ENCODE results near the gene USP21.

The USP21 gene

DNA sequence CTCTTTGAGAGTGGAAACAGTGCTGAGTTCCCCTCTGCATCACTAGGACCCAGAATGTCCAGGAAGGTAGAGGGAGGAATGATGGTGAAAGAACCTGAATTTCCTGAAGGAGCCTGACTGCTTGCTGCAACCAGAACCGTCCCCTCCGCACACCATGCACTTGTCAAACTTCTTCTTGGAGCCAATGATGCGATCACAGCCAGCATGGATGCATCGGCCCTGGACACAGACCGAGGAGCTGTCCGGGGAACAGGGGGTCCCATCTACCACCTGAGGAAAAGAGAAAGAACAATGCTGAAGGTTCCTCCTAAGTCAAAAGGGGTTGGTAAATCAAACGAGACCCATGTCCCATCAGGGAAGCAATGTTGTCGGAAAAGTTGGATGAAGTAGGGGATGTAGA lies 32.7 kb downstream of the USP21 start:
- Histone ChIP-seq H3K36me3 (ENCODE audit: control insufficient read depth, low read length) (no peaks in the 10 kb centered on the region), H3K79me2 (ENCODE audit: control insufficient read depth, low read length) (no peaks in the 10 kb centered on the region), H3K9me2 (replicated peaks; ENCODE audit: control insufficient read depth, low read length) (no peaks in the 10 kb centered on the region), H3K9me3 (ENCODE audit: control insufficient read depth, insufficient read depth, low read length) (no peaks in the 10 kb centered on the region), H3K27me3 (ENCODE audit: control insufficient read depth, low read length) (no peaks in the 10 kb centered on the region), H3F3A (ENCODE audit: control insufficient read depth, insufficient read depth) (0 out of 2 replicates have a peak, but pooled peaks cover 6% of the 10 kb centered on the region), H4K20me1 (ENCODE audit: control insufficient read depth, insufficient read depth, low read depth, low read length) (no peaks in the 10 kb centered on the region), H3K4me3 (ENCODE audit: low read length) (no peak overlapping the region), H3K27ac (ENCODE audit: low read depth, low read length) (no peak overlapping the region), H3K4me1 (ENCODE audit: control insufficient read depth, low read length) (peaks cover 32% of the 10 kb centered on the region), H3K4me2 (ENCODE audit: low read length) (no peak overlapping the region)
- no peak for TF ChIP-seq EZH2phosphoT487 (IDR thresholded peaks at IDR 0.05; ENCODE audit: borderline replicate concordance, low read length)
- TF ChIP-seq, protein P1, sequence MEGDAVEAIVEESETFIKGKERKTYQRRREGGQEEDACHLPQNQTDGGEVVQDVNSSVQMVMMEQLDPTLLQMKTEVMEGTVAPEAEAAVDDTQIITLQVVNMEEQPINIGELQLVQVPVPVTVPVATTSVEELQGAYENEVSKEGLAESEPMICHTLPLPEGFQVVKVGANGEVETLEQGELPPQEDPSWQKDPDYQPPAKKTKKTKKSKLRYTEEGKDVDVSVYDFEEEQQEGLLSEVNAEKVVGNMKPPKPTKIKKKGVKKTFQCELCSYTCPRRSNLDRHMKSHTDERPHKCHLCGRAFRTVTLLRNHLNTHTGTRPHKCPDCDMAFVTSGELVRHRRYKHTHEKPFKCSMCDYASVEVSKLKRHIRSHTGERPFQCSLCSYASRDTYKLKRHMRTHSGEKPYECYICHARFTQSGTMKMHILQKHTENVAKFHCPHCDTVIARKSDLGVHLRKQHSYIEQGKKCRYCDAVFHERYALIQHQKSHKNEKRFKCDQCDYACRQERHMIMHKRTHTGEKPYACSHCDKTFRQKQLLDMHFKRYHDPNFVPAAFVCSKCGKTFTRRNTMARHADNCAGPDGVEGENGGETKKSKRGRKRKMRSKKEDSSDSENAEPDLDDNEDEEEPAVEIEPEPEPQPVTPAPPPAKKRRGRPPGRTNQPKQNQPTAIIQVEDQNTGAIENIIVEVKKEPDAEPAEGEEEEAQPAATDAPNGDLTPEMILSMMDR (IDR thresholded peaks at IDR 0.05; ENCODE audit: low read depth, low read length, poor library complexity, severe bottlenecking): no peak

DNA sequence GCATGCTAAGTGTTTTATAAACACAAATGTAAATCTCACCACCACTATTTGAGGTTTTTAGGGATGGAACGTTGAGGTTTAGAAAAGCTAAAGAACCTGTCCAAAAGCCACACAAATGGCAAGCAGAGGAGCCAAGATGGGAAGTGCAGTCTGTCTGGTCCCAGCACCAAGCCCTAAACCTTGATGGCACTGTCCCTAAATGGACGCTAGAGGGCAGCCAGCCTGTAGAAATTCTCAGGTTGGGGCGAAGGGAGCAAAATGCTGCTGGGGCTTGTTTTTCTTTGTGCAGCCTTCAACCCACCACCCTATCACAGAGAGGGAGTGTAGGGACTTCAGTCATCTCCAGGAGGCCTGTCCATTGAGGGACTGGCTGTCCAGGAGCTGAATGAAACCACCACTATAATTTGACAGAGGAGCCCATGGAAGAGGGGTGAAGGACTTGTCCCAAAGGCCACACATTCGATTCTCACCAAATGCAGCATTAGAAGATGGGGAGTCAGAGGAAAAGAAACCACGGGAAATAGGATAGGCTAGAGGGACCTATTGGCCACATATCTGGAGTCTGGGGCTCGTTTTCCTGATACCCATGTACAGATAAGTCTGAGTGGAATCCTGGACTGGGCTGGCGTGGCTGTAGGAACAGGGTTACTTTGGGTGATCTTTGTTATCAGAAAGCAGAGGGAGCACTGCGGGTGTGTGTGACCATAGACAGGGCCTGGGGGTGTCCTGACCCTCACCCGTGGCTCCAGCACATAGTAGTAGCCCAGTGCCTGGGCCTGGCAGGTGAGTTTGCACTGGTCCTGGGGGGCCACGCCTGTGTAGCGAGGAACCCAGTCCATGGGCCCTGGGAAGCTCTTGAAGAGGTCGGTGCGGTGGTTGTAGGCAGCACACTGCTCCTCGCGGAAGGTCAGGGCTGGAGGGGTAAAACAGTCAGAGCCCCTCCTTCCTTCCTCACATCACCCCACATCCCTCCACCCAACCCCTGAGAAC lies 33.5 kb downstream of the USP21 start:
- Histone ChIP-seq H3K4me1 (ENCODE audit: control insufficient read depth, low read length) (peaks cover 26% of the 10 kb centered on the region), H3K9me3 (ENCODE audit: control insufficient read depth, insufficient read depth, low read length) (no peaks in the 10 kb centered on the region), H3K27me3 (ENCODE audit: control insufficient read depth, low read length) (no peaks in the 10 kb centered on the region), H3K9me2 (replicated peaks; ENCODE audit: control insufficient read depth, low read length) (no peaks in the 10 kb centered on the region), H3F3A (ENCODE audit: control insufficient read depth, insufficient read depth) (0 out of 2 replicates have a peak, but pooled peaks cover 3% of the 10 kb centered on the region), H3K27ac (ENCODE audit: low read depth, low read length) (no peak overlapping the region), H3K4me2 (ENCODE audit: low read length) (no peak overlapping the region), H3K4me3 (ENCODE audit: low read length) (no peak overlapping the region), H3K36me3 (ENCODE audit: control insufficient read depth, low read length) (no peaks in the 10 kb centered on the region), H3K79me2 (ENCODE audit: control insufficient read depth, low read length) (no peaks in the 10 kb centered on the region), H4K20me1 (ENCODE audit: control insufficient read depth, insufficient read depth, low read depth, low read length) (no peaks in the 10 kb centered on the region)
- TF ChIP-seq, protein P1 (IDR thresholded peaks at IDR 0.05; ENCODE audit: low read depth, low read length, poor library complexity, severe bottlenecking): peak; percentile 86
- TF ChIP-seq EZH2phosphoT487 (IDR thresholded peaks at IDR 0.05; ENCODE audit: borderline replicate concordance, low read length): no peak

DNA sequence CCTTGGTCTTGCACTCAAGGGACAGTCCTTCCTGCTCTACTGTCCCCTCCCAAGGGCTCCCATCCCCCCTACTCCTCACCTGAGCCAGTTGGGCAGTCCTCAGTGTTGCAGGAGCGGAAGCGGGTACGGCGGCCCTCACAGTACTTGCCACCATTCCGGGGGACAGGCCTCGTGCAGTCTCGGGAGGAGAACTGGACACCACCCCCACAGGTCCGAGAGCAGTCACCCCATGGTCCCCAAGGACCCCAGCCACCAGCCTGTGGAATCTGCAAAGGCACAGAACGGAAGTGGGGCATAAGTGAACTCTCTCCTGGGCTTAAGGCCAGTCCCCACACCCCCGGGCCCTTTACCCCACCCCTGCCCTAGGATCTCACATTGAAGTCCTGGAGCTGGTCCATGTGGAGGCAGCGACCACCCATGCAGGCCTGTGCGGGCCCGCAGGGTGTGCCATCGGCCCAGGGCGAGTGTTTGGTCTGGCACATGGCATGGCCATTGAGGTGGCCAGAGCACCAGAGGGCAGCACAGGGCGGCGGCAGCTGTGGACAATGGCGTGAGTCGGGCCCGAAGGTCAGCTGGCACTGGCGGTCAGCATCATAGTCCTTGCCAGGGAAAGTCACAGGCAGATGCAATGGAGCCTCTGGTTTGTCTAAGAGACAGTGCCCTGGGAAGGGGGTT lies 34.4 kb downstream of the USP21 start:
- no peak for TF ChIP-seq EZH2phosphoT487 (IDR thresholded peaks at IDR 0.05; ENCODE audit: borderline replicate concordance, low read length)
- TF ChIP-seq, protein P1 (IDR thresholded peaks at IDR 0.05; ENCODE audit: low read depth, low read length, poor library complexity, severe bottlenecking): no peak
- Histone ChIP-seq H3K9me2 (replicated peaks; ENCODE audit: control insufficient read depth, low read length) (no peaks in the 10 kb centered on the region), H3K36me3 (ENCODE audit: control insufficient read depth, low read length) (no peaks in the 10 kb centered on the region), H3K27ac (ENCODE audit: low read depth, low read length) (no peak overlapping the region), H3K4me1 (ENCODE audit: control insufficient read depth, low read length) (peaks cover 26% of the 10 kb centered on the region), H3K4me2 (ENCODE audit: low read length) (no peak overlapping the region), H3K4me3 (ENCODE audit: low read length) (no peak overlapping the region), H3K79me2 (ENCODE audit: control insufficient read depth, low read length) (no peaks in the 10 kb centered on the region), H3F3A (ENCODE audit: control insufficient read depth, insufficient read depth) (0 out of 2 replicates have a peak, but pooled peaks cover 3% of the 10 kb centered on the region), H3K9me3 (ENCODE audit: control insufficient read depth, insufficient read depth, low read length) (no peaks in the 10 kb centered on the region), H3K27me3 (ENCODE audit: control insufficient read depth, low read length) (no peaks in the 10 kb centered on the region), H4K20me1 (ENCODE audit: control insufficient read depth, insufficient read depth, low read depth, low read length) (no peaks in the 10 kb centered on the region)
